ENCODE data around the gene BAG2. TPM values are rescaled to one million over a fixed set of nuclear protein-coding genes. Genes with fewer than 3 reads are reported as not detected.

Gene BAG2
- total RNA-seq, 1 donor from 2014 or later, result 9.7 TPM

- Mint-ChIP-seq H3K4me3 (ENCODE audit: unreplicated experiment) (no peak overlapping the region), H3K4me1 (ENCODE audit: low read depth, unreplicated experiment) (no peaks in the 10 kb centered on the region), H3K9me3 (ENCODE audit: unreplicated experiment) (no peaks in the 10 kb centered on the region), H3K27ac (ENCODE audit: unreplicated experiment) (no peak overlapping the region), H3K27me3 (ENCODE audit: low read depth, unreplicated experiment) (no peaks in the 10 kb centered on the region), H3K36me3 (ENCODE audit: low read depth, unreplicated experiment) (peaks cover 3% of the 10 kb centered on the region)
- Histone ChIP-seq H3K4me1 (ENCODE audit: insufficient read depth, low read length) (no peaks in the 10 kb centered on the region), H3K4me2 (ENCODE audit: low read length) (no peak overlapping the region), H3K27me3 (ENCODE audit: insufficient read depth, low read length) (no peaks in the 10 kb centered on the region), H2AFZ (ENCODE audit: low read depth, low read length) (no peak overlapping the region), H3K36me3 (ENCODE audit: insufficient read depth, low read length) (no peaks in the 10 kb centered on the region), H3K27ac (ENCODE audit: low read depth, low read length) (no peak overlapping the region), H3K4me3 (ENCODE audit: insufficient read depth, low read depth, low read length) (no peak overlapping the region), H4K20me1 (ENCODE audit: insufficient read depth, low read length) (peaks cover 9% of the 10 kb centered on the region), H3K79me2 (ENCODE audit: insufficient read depth, low read length) (peaks cover 3% of the 10 kb centered on the region), H3K9ac (ENCODE audit: low read length) (no peak overlapping the region), H3K9me3 (ENCODE audit: insufficient read depth, low read depth, low read length) (no peaks in the 10 kb centered on the region)
- TF ChIP-seq CTCF (IDR thresholded peaks at IDR 0.05; ENCODE audit: insufficient read depth, low read depth, low read length), result no peak
- no peak for DNase-seq (ENCODE audit: low read depth)
- FAIRE-seq, result no peak
Observed at GRCh38 chr6:57127763-57128162, 44.4 kb upstream of the BAG2 start.

DNA sequence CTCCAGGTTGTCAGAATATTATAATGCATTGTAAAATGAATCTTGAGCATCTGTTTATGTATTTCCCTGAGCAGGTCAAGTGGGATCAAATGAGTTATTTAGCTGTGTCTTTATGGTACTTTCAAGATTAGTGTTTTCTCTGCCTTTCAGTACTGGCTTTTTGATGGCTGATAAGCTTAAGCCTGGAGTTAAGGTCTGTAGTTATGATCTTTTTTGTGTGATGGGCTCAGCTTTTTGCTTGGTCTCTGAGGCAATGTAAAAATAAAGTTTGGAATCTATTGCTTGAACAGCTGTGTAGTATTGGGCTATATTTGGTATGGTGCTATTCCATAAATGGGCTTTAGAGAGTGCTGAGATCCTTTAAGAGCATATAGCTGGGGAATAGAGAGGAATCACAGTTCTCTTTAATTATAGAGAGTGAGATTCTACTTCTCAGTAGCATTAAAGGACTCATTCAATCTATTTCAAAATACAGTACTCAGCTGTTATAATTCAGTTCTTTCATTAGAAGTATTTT lies 41.4 kb upstream of the BAG2 start:
- Mint-ChIP-seq H3K4me1 (ENCODE audit: low read depth, unreplicated experiment) (no peaks in the 10 kb centered on the region), H3K9me3 (ENCODE audit: unreplicated experiment) (no peaks in the 10 kb centered on the region), H3K27ac (ENCODE audit: unreplicated experiment) (no peak overlapping the region), H3K36me3 (ENCODE audit: low read depth, unreplicated experiment) (peaks cover 3% of the 10 kb centered on the region), H3K27me3 (ENCODE audit: low read depth, unreplicated experiment) (no peaks in the 10 kb centered on the region), H3K4me3 (ENCODE audit: unreplicated experiment) (no peak overlapping the region)
- Histone ChIP-seq H3K79me2 (ENCODE audit: insufficient read depth, low read length) (no peaks in the 10 kb centered on the region), H3K27me3 (ENCODE audit: insufficient read depth, low read length) (no peaks in the 10 kb centered on the region), H3K4me1 (ENCODE audit: insufficient read depth, low read length) (no peaks in the 10 kb centered on the region), H3K27ac (ENCODE audit: low read depth, low read length) (no peak overlapping the region), H3K9ac (ENCODE audit: low read length) (no peak overlapping the region), H3K36me3 (ENCODE audit: insufficient read depth, low read length) (peaks cover 5% of the 10 kb centered on the region), H3K4me3 (ENCODE audit: insufficient read depth, low read depth, low read length) (no peak overlapping the region), H3K4me2 (ENCODE audit: low read length) (no peak overlapping the region), H2AFZ (ENCODE audit: low read depth, low read length) (no peak overlapping the region), H3K9me3 (ENCODE audit: insufficient read depth, low read depth, low read length) (no peaks in the 10 kb centered on the region), H4K20me1 (ENCODE audit: insufficient read depth, low read length) (no peaks in the 10 kb centered on the region)
- no peak for DNase-seq (ENCODE audit: low read depth)
- TF ChIP-seq CTCF (IDR thresholded peaks at IDR 0.05; ENCODE audit: insufficient read depth, low read depth, low read length) (no peak), EZH2 (IDR thresholded peaks at IDR 0.05; ENCODE audit: insufficient read depth, low read length) (no peak)
- no peak for FAIRE-seq

DNA sequence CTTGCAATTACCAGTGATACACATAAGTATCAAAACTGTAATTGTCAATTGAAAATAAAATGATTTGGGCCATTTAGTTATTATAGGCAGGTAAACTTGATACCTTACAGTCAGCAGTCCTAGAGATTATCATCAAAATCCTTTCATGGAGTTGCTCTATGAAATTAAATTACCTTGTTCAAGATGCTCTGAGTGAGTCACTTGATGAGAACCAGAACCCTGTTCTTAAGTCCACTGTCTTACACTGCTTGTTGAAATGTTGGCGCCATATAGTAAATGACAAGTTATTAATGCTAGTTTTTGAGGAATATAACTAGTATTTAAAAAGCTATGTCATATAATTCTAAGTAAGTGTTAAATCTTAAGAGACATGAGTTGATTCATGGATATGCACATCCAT lies 37.2 kb upstream of the BAG2 start:
- FAIRE-seq, result no peak
- H3K27me3 Mint-ChIP-seq (ENCODE audit: low read depth, unreplicated experiment), result no peaks in the 10 kb centered on the region

More for the DNA sequence above, 37.2 kb upstream of the BAG2 start:
- Histone ChIP-seq H3K27me3 (ENCODE audit: insufficient read depth, low read length) (no peaks in the 10 kb centered on the region), H3K27ac (ENCODE audit: low read depth, low read length) (no peak overlapping the region), H3K9me3 (ENCODE audit: insufficient read depth, low read depth, low read length) (no peaks in the 10 kb centered on the region), H3K4me1 (ENCODE audit: insufficient read depth, low read length) (no peaks in the 10 kb centered on the region), H3K4me2 (ENCODE audit: low read length) (no peak overlapping the region), H3K9ac (ENCODE audit: low read length) (no peak overlapping the region), H2AFZ (ENCODE audit: low read depth, low read length) (no peak overlapping the region), H3K4me3 (ENCODE audit: insufficient read depth, low read depth, low read length) (no peak overlapping the region), H3K79me2 (ENCODE audit: insufficient read depth, low read length) (no peaks in the 10 kb centered on the region), H4K20me1 (ENCODE audit: insufficient read depth, low read length) (no peaks in the 10 kb centered on the region), H3K36me3 (ENCODE audit: insufficient read depth, low read length) (peaks cover 12% of the 10 kb centered on the region)
- Mint-ChIP-seq H3K9me3 (ENCODE audit: unreplicated experiment) (no peaks in the 10 kb centered on the region), H3K4me1 (ENCODE audit: low read depth, unreplicated experiment) (no peaks in the 10 kb centered on the region), H3K27ac (ENCODE audit: unreplicated experiment) (no peak overlapping the region), H3K36me3 (ENCODE audit: low read depth, unreplicated experiment) (peaks cover 8% of the 10 kb centered on the region), H3K4me3 (ENCODE audit: unreplicated experiment) (no peak overlapping the region)
- TF ChIP-seq CTCF (IDR thresholded peaks at IDR 0.05; ENCODE audit: insufficient read depth, low read depth, low read length), result no peak
- TF ChIP-seq EZH2 (IDR thresholded peaks at IDR 0.05; ENCODE audit: insufficient read depth, low read length), result no peak
- DNase-seq (ENCODE audit: low read depth), result no peak

Measured in astrocyte (in vitro differentiated cells and primary cell).